Ascending aorta (tissue), 2 donors: Measurements from ENCODE around the gene ACTL7B. TPM values are rescaled to one million over a fixed set of nuclear protein-coding genes. Genes with fewer than 3 reads are reported as not detected.
"Not testable (repeated sequence)": the region's sequence is repeated elsewhere in the genome, so short reads cannot be mapped to it uniquely, and the experiment has no call there.

Experiments used
- DNase-seq, 2 donors: peaks; one replicate each; pipeline ENCODE4 v3.0.0-alpha.2; 2019; ENCODE audit warnings: low spot score in 2 of 2
- H3K27ac ChIP-seq, 2 donors: fragments of 200-600 bp; sonication (generic); one replicate each; pipeline ENCODE4 v1.5.1; 2016 to 2017; ENCODE audit warnings: mild to moderate bottlenecking in 1 of 2
- H3K27me3 ChIP-seq: fragments of 200-600 bp; sonication (generic); one replicate; pipeline ENCODE4 v1.5.1; 2017
- H3K36me3 ChIP-seq, 2 donors: fragments of 200-600 bp; sonication (generic); one replicate each; pipeline ENCODE4 v1.5.1; 2016
- H3K4me1 ChIP-seq, 2 donors: fragments of 200-600 bp; sonication (generic); one replicate each; pipeline ENCODE4 v1.5.1; 2016 to 2017; ENCODE audit warnings: mild to moderate bottlenecking in 1 of 2
- H3K4me3 ChIP-seq, 2 donors: fragments of 200-600 bp; sonication (generic); one replicate each; pipeline ENCODE4 v1.5.1; 2016 to 2017; ENCODE audit warnings: mild to moderate bottlenecking in 1 of 2
- H3K9me3 ChIP-seq, 2 donors: fragments of 200-600 bp; sonication (generic); one replicate each; pipeline ENCODE4 v1.5.1; 2016
- intact Hi-C: fragments of 100-400 bp; cut with DNase I; formaldehyde crosslinking; loops from one replicate; pipeline ENCODE4 v1.15.1; 2023
- total RNA-seq: library from RNA; depleted of rRNA; stranded (reverse); fragments of >200 nt; gene quantifications from one replicate; pipeline ENCODE4 v1.1.0, GENCODE V29; 2016
- TF ChIP-seq, protein P1 (sequence below), 3 experiments: fragments of 200-600 bp in 2 of 3; fragments of 450-650 bp in 1 of 3; sonication (generic) in 2 of 3; IDR thresholded peaks; one replicate each; pipeline ENCODE4 v1.5.1; 2016 to 2019; ENCODE audit warnings: antibody characterized with exemption in 3 of 3, mild to moderate bottlenecking in 1 of 3, moderate library complexity in 1 of 3

The ACTL7B gene
- total RNA-seq, 1 donor from 2014 or later = not detected

DNA sequence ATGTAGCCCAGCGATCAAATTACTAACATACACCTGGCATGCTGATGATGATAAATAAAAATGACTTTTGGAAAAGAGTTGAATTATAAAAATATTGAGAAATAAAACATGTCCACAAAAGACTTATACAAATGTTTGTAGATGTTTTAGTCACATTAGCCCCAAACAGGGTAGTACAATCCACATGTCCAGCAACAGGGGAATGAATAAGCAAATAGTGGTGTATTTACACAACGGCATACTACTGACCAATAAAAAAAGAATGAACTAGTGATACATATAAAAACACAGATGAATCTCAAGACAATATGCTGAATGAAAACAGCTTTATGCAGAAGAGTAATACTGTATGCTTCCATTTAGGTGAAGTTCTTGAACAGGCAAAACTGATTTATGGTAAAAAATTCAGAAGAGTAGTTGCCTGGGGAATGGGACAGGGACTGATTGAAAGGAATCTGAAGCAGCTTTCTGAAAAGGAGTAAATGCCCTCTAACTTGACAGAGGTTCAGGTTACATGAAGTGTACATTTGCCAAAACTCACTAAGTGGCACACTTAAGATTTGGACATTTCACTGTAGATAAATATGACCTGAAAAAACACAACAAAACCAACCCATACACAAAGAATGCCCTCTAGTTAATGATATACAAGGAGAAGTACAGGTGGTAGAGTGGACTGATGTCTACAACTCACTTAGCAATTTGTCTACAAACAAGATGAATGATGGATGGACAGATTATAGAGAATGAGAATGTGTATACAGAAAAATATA is 41.7 kb upstream of the ACTL7B start:
- Histone ChIP-seq H3K4me3 (no peak overlapping the region), H3K27ac (no peak overlapping the region), H3K36me3 (peaks cover 65 to 97% of the 10 kb centered on the region in 2 donors), H3K9me3 (no peaks in the 10 kb centered on the region), H3K27me3 (no peaks in the 10 kb centered on the region), H3K4me1 (no peaks in the 10 kb centered on the region)
- no peak for DNase-seq
- TF ChIP-seq, protein P1, sequence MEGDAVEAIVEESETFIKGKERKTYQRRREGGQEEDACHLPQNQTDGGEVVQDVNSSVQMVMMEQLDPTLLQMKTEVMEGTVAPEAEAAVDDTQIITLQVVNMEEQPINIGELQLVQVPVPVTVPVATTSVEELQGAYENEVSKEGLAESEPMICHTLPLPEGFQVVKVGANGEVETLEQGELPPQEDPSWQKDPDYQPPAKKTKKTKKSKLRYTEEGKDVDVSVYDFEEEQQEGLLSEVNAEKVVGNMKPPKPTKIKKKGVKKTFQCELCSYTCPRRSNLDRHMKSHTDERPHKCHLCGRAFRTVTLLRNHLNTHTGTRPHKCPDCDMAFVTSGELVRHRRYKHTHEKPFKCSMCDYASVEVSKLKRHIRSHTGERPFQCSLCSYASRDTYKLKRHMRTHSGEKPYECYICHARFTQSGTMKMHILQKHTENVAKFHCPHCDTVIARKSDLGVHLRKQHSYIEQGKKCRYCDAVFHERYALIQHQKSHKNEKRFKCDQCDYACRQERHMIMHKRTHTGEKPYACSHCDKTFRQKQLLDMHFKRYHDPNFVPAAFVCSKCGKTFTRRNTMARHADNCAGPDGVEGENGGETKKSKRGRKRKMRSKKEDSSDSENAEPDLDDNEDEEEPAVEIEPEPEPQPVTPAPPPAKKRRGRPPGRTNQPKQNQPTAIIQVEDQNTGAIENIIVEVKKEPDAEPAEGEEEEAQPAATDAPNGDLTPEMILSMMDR (IDR thresholded peaks at IDR 0.05) = no peak
- intact Hi-C loops = no loop called here

DNA sequence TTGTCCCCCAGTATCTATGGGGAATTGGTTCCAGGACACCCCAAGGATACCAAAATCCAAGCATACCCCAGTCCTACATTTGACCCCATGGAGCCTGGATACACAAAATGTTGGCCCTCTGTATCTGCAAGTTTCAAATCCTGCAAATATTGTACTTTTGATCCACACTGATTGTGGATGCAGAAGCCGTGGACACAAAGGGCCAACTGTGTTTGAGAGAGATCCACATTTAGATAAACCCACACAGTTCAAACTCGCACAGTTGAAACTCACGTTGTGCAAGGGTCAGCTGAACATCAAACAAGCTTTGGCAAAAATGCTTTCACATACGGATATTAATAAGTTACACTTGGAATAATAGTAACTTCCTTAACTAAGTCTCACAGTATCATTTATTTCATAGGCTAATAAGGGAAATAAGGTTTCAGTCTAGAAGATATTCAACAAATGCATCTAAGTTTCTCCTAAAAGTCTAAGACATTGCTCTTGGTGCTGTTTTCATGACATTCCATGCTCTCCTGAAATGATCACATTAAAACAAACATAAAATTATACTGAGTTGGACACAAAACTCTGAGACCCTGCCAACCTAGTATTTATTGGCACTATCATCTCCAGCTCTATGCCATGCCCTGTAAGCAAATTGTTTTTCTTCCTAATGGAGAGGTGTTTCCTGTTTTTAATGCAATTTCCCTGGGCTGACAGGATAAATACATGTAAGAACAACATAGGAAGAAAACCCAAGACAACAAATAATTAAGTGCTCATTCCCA is 38.6 kb upstream of the ACTL7B start:
- Histone ChIP-seq H3K4me1 (no peaks in the 10 kb centered on the region), H3K4me3 (no peak overlapping the region), H3K27me3 (no peaks in the 10 kb centered on the region), H3K9me3 (no peaks in the 10 kb centered on the region), H3K36me3 (peaks cover 65 to 97% of the 10 kb centered on the region in 2 donors), H3K27ac (no peak overlapping the region)
- intact Hi-C loops = no loop called here
- TF ChIP-seq, protein P1 (IDR thresholded peaks at IDR 0.05) = no peak
- DNase-seq = no peak

DNA sequence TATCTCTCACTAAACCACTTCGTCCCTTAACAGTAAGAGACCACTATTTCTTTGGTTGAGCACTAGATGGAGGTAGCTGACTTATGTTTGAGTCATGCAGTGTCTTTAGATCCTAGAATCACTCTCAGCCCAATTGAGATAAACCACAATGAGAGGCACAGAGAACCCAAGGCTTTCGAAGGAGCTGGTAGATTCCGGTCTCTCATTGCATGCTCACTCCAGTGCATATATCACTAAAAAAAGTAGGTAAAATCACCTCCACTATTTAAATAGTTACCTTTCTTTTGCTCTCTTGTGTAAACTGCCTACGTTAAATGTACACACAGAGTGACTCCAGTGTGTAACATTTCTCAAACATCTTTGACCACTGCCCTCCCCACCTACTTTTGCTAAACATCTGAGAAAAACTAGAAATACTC is 33.9 kb upstream of the ACTL7B start:
- no peaks in the 10 kb centered on the region for H3K9me3 ChIP-seq
- H3K36me3 ChIP-seq = peaks cover 44 to 72% of the 10 kb centered on the region in 2 donors
- DNase-seq = no peak
- H3K27ac ChIP-seq = no peak overlapping the region
- intact Hi-C loops = no loop called here
- H3K27me3 ChIP-seq = no peaks in the 10 kb centered on the region
- no peak overlapping the region for H3K4me3 ChIP-seq
- H3K4me1 ChIP-seq = no peaks in the 10 kb centered on the region
- TF ChIP-seq, protein P1 (IDR thresholded peaks at IDR 0.05) = peak in 1 of 3 experiments; percentile 18

DNA sequence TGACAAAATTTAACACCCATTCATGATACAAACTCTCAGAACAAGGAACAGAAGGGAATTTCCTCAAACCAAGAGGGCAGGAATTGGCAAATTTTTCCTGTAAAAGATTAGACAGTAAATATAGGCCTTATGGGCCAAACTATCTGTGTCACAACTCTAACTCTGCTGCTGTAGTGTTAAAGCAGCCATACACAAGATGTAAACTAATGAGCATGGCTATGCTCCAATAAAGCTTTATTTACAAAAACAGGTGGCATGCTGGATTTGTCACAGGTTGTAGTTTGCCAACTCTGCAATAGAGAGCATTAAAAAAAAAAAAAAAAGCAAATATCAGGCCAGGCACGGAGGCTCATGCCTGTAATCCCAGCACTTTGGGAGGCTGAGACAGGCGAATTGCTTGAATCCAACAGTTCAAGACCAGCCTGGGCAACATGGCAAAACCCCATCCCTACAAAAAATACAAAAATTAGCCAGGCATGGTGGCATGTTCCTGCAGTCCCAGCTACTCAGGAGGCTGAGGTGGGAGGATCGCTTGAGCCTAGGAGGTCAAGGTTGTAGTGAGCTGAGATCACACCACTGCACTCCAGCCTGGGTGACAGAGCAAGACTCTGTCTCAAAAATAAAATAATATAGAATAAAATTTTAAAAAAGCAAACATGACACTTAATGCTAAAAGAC is 30.9 kb upstream of the ACTL7B start:
- peaks cover 23 to 56% of the 10 kb centered on the region in 2 donors for H3K36me3 ChIP-seq
- H3K27me3 ChIP-seq, H3K4me1 ChIP-seq, H3K9me3 ChIP-seq, intact Hi-C loops, H3K4me3 ChIP-seq, H3K27ac ChIP-seq, DNase-seq: not testable (repeated sequence)

DNA sequence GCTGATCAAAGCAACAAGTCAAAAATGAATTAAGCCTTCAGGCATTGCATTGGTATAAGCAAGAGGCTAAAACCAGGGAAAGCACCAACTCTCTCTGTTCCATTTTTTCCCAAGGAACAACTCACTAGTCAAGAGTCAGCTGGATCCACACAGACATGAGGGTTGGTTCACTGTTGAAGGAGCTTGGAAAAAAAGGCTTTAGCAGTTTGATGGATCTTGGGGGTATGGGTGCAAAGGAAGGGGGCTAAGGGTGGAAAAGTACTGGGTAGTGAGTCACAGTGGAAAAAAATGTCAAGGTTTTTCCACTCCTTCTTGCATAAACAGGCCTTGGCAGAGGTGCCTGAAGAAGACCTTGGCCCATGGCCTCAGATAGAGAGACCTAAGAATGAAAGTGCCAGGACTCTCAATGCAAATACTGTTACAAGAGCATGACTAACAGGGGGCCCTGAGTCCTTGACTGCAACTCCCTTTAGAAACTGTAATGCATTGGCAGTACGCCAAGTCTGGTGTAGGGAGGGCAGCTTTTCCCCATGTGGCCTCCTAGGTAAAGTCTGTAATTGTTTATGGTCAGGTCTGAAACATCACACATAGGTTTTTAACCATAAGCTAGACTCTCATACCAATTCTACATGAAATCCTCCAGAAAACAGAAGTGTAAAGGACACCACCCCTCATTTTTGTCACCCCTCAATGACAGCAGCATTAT is 30.0 kb upstream of the ACTL7B start:
- H3K27ac ChIP-seq = no peak overlapping the region
- no peaks in the 10 kb centered on the region for H3K27me3 ChIP-seq
- peaks cover 14 to 51% of the 10 kb centered on the region in 2 donors for H3K36me3 ChIP-seq
- no peak overlapping the region for H3K4me3 ChIP-seq
- TF ChIP-seq, protein P1 (IDR thresholded peaks at IDR 0.05) = no peak
- no peak for DNase-seq
- no peaks in the 10 kb centered on the region for H3K9me3 ChIP-seq
- no peaks in the 10 kb centered on the region for H3K4me1 ChIP-seq
- intact Hi-C loops = no loop called here
